Posterior cingulate gyrus (tissue), 11 donors: Measurements from ENCODE around the gene ITGAV.
A peak's percentile ranks its signal among the peaks of the same experiment; 100 is the strongest.
"Not testable (repeated sequence)": the region's sequence is repeated elsewhere in the genome, so short reads cannot be mapped to it uniquely, and the experiment has no call there.

ENCODE experiments used
- DNase-seq, 10 donors: peaks; one replicate each; pipeline versions ENCODE4 v3.0.0 to v3.0.0-alpha.2; 2020 to 2021; ENCODE audit warnings: mixed read lengths in 3 of 10
- intact Hi-C: fragments of 100-400 bp; cut with DNase I; formaldehyde crosslinking; loops from one replicate; pipeline ENCODE4 v1.15.1; 2023

The ITGAV gene

DNA sequence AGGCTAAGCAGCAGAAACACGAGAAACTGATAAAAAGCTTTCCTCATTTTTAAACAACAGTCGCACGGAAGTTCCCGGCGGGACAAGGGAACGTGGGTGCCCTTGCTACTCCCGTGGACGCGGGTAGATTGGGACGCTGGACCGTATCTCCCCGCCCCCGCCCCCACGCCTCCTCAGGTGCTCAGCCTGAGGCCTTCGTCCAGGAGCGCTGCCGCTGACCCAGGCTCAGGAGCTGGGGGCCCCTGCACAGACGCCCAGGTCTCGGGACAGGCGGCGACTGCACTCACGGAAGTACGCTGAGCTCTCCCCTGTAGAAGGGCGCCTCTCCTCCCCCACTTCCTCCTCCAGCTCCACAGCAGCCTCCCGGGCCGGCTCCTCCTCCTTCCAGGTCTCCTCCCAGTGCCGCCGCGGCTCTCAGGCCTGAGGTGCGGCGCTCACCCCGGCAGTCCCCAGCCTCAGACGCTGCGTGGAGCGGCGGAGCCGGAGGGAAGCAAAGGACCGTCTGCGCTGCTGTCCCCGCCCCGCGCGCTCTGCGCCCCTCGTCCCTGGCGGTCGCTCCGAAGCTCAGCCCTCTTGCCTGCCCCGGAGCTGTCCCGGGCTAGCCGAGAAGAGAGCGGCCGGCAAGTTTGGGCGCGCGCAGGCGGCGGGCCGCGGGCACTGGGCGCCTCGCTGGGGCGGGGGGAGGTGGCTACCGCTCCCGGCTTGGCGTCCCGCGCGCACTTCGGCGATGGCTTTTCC is at the start of gene ITGAV:
ITGAV (plus strand) TSS at position 445 of the 738 bp plus-strand sequence; CDS start at position 728, 283 bp downstream.
- intact Hi-C loops, result loop anchor here (10.0 kb wide), 1 partner anchor 105 kb away; the partner anchor contains the start of gene ZC3H15
- DNase-seq, result peak; percentile 64 to 97 (median 77)

DNA sequence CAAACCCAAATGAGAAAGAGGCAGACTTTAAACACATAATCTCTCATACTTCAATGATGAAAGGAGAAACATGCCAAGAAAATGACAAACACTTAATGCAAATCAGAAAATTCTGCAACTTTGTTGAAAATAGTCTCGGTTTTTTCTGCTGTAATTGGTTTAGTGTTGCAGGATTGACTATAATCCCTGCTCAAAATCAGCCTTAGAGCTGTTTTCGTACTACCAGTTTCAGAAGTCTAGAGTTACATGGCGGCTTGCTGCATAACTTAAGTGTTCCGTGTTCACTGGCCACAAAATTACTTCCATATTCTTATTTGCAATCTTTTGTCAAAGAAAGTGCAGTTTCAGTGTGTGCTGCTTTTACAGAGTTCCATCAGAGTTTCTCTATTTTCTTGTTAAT is 48.9 kb upstream of the ITGAV start:
- intact Hi-C loops, result no loop called here

GRCh38 chr2:186542002-186542401 is 47.9 kb upstream of the ITGAV start:
- intact Hi-C loops, result no loop called here
- DNase-seq, result no peak

More for the DNA sequence above, 48.9 kb upstream of the ITGAV start:
- no peak for DNase-seq

DNA sequence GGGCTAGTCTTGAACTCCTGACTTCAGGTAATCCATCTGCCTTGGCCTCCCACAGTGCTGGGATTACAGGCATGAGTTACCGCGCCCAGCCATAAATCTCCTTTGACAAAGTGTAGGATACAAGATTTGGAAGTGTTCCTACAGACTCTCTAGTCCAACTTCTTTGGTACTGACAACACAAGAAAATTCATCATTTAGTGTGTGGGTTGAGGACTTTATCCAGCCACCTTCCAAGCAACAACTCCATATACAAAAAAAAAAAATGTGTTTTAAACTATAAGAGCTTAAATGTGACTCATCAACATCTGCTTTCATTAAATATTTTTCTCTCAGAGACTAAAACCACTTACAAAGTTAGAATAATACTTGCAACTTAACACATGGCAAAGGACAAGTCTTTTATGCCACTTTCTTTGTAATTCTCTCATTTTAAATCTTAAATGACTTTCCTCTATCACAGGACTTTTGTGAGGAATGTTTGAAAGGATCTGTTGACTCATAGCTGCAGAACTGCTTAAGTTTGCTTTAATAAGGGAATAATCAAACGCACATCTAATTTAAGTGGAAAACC is 46.2 kb upstream of the ITGAV start:
- no peak for DNase-seq
- intact Hi-C loops, result no loop called here

DNA sequence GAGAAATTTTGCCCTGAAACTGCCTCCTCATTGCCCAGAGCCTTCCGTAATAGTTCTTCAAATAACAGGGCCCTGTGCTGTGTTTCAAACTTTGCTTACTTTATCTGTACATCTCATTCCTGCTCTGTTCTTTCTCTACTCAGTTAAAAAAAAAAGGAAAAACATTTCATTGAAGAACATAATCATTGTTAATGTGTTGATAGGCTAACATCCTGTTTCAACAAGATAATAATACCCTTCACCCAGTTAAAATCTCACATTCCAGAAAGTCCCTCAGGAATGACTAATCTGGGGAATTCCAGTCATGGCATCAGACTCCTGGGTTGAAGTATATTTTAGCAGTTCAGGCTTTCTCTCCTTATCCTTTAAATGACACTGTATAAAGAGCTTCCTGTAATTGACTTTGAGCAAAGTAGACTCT is 45.6 kb upstream of the ITGAV start:
- DNase-seq, result no peak
- intact Hi-C loops, result no loop called here

GRCh38 chr2:186546846-186547245 is 43.0 kb upstream of the ITGAV start:
- DNase-seq, result no peak
- intact Hi-C loops, result no loop called here

DNA sequence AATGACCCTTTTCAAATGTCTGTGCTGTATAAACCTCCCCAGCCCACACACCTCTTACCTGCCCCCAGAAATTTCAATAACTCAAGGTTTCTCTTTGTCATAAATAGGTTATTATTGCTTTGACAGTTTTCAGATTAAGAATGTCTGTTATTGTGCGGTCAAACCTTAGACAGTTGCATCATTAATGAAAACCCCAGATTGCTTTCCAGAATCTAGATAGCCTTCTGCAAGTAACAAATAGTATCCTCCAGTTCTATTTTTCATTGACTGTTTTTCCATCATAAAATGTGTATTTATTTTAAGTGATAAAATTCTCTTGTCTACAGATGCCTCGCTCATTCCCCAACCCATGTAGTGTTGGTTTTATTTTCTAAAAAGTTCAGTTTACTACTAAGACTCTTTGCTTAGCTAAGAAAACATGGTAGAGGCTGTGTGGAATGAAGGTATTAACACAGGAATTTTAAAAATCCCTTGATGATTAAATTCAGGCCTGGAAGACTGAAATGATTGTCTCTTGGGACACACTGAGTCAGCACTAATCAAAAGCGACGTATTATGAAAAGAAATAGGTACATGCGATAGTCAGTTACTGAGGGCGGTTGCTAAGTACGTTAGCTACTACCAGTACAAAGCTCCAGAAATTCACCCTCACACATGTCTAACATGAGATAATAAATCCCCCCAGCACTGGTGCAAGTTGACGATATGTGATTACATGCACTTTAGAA is 38.4 kb upstream of the ITGAV start:
- no peak for DNase-seq
- intact Hi-C loops, result no loop called here

GRCh38 chr2:186554429-186554828 is 35.4 kb upstream of the ITGAV start:
- intact Hi-C loops, result no loop called here
- no peak for DNase-seq

- DNase-seq, result no peak
- intact Hi-C loops, result no loop called here
Measured at GRCh38 chr2:186554850-186555671, 34.8 kb upstream of the ITGAV start.

- no peak for DNase-seq
- intact Hi-C loops, result no loop called here
Measured at GRCh38 chr2:186558512-186559276, 31.2 kb upstream of the ITGAV start.

DNA sequence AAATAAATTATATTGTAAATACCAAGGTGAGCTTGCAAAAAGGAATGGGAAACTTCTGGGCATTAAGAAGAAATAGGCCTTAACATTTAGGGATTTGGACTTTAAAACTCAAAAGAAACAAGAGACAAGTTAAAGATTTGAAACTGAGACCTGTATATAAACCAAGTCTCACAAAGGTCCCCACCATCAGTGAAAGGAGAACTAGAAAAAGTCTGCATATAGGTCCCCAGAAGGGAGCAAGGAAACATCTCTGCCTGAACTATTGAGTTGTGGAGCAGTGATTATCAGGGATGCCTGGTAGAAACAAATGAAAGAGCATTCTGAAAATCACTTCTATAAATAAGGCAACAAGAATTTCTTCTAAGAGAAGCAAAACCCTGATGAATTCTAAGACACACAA is 30.5 kb upstream of the ITGAV start:
- DNase-seq, result no peak
- intact Hi-C loops, result no loop called here

DNA sequence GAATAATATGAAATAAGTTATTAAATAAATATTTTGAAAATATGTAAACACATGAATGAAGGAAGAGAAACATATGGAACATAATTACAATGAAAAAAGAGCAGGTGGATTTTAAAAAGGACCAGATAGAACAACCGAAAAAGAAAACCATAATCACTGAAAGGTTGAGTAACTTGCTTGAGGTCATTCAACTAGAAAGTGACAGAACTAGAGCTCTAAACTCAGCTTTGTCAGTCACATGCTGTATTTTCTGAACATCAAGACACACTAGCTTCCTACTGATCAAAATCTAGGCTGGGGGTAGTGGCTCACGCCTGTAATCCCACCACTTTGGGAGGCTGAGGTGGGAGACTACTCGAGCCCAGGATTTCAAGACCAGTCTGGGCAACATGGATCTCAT is 30.0 kb upstream of the ITGAV start:
- intact Hi-C loops, result no loop called here
- no peak for DNase-seq

DNA sequence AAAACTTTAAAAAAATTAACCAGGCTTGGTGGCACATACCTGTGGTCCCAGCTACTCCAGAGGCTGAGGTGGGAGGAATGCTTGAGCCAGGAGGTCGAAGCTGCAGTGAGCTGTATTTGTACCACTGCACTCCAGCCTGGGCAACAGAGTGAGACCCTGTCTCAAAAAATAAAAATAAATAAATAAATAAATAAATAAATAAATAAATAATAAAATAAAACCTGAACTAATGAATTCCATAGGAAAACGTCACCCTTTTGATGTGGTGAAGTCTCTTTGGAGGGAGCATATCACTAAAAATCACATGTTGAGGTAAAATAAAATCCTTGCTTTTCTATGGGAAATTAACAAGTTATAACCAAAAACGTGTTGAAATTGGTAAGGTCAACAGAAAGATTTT is 29.6 kb upstream of the ITGAV start:
- intact Hi-C loops, result no loop called here

GRCh38 chr2:186561467-186562208 is 28.2 kb upstream of the ITGAV start:
- DNase-seq, result no peak
- intact Hi-C loops, result no loop called here

More for the DNA sequence above, 29.6 kb upstream of the ITGAV start:
- no peak for DNase-seq

DNA sequence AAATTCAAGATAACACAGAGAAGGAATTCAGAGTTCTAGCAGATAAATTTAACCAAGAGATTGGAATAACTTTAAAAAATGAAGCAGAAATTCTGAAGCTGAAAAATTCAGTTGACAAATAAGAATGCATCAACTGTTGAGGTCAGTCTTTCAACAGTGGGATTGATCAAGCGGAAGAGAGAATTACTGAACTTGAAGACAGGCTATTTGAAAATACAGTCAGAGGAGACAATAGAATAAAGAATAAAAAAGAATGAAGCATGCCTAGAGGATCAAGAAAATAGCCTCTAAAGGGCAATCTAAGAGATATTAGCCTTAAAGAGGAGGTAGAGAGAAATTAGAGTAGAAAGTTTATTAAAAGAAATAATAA is 27.7 kb upstream of the ITGAV start:
- no peak for DNase-seq
- intact Hi-C loops, result no loop called here

DNA sequence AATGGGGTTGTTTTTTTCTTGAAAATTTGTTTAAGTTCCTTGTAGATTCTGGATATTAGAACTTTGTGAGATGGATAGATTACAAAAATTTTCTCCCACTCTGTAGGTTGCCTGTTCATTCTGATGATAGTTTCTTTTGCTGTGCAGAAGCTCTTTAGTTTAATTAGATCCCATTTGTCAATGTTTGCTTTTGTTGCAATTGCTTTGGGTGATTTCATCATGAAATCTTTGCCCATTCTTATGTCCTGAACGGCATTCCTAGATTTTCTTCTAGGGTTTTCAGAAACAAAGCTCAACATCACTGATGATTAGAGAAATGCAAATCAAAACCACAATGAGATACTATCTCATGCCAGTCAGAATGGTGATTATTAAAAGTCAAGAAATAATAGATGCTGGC is 21.3 kb upstream of the ITGAV start:
- DNase-seq, intact Hi-C loops: not testable (repeated sequence)

DNA sequence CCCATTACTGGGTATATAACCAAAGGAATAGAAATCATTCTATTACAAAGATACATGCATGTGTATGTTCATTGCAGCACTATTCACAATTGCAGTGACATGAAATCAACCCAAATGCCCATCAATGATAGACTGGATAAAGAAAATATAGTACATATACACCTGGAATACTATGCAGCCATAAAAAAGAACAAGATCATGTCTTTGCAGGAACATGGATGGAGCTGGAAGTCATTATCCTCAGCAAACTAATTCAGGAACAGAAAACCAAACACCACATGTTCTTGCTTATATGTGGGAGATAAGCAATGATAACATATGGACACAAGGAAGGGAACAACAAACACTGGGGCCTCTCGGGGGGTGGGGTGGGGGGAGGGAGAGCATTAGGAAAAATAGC is 20.7 kb upstream of the ITGAV start:
- DNase-seq, intact Hi-C loops: not testable (repeated sequence)

DNA sequence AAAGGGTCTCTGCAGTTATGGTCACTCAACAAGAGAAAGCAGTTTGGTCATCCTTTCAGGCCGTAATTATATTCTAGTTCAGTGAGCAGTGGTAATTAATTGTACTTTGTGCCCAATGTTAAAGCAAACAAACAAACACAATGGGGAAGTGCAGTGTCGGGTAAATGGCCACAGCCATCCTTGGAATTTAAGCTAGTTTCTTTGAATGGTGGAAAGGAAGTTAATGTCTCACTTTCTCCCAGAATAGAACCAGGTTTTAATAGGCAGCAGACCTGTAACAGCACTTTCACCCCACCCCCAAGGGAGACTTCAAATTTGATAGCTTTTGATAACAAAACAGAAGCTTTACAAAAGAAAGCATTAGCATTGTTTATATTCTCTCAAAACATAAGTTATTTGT is 20.0 kb upstream of the ITGAV start:
- DNase-seq, result no peak

GRCh38 chr2:186570604-186571003 is 19.3 kb upstream of the ITGAV start:
- intact Hi-C loops, result no loop called here
- DNase-seq, result no peak

More for the DNA sequence above, 20.0 kb upstream of the ITGAV start:
- intact Hi-C loops, result no loop called here
